Small intestine (tissue), 7 donors: Measurements from ENCODE around the gene NRN1L. TPM values are rescaled to one million over a fixed set of nuclear protein-coding genes. Genes with fewer than 3 reads are reported as not detected.
"Not testable (repeated sequence)": the region's sequence is repeated elsewhere in the genome, so short reads cannot be mapped to it uniquely, and the experiment has no call there.

Experiments used
- DNase-seq, 2 donors: peaks; one replicate each; pipeline versions ENCODE4 v3.0.0 to v3.0.0-alpha.2; 2013
- FAIRE-seq: peaks from 2 replicates; lab custom pipeline; 2012; peaks lifted over from hg19 to GRCh38; lab: Jason Lieb, UNC
- H3K27ac ChIP-seq, 3 donors: one replicate each; pipeline ENCODE4 v1.5.1; 2013; ENCODE audit warnings: low read length in 2 of 3, mild to moderate bottlenecking in 2 of 3, control low read depth in 1 of 3, inconsistent platforms in 1 of 3, low read depth in 1 of 3, moderate library complexity in 1 of 3
- H3K27me3 ChIP-seq, 3 donors: one replicate each; pipeline ENCODE4 v1.6.1; 2013; ENCODE audit warnings: low read length in 3 of 3, inconsistent platforms in 1 of 3; ENCODE audit not compliant: control insufficient read depth in 3 of 3, insufficient read depth in 3 of 3
- H3K36me3 ChIP-seq, 3 donors: one replicate each; pipeline ENCODE4 v1.6.1; 2013; ENCODE audit warnings: low read length in 3 of 3, inconsistent platforms in 1 of 3, low read depth in 1 of 3, mild to moderate bottlenecking in 1 of 3, moderate library complexity in 1 of 3; ENCODE audit not compliant: control insufficient read depth in 3 of 3, insufficient read depth in 2 of 3
- H3K4me1 ChIP-seq, 3 donors: one replicate each; pipeline ENCODE4 v1.6.1; 2013; ENCODE audit warnings: low read length in 2 of 3, inconsistent platforms in 1 of 3, low read depth in 1 of 3, mild to moderate bottlenecking in 1 of 3, moderate library complexity in 1 of 3; ENCODE audit not compliant: control insufficient read depth in 3 of 3, insufficient read depth in 2 of 3
- H3K4me3 ChIP-seq, 3 donors: one replicate each; pipeline ENCODE4 v1.5.1; 2013; ENCODE audit warnings: low read length in 3 of 3, control low read depth in 1 of 3, inconsistent platforms in 1 of 3, low read depth in 1 of 3, mild to moderate bottlenecking in 1 of 3, moderate library complexity in 1 of 3
- H3K9me3 ChIP-seq, 2 donors: one replicate each; pipeline ENCODE4 v1.6.1; 2013; ENCODE audit warnings: low read depth in 1 of 2, low read length in 1 of 2; ENCODE audit not compliant: control insufficient read depth in 2 of 2, insufficient read depth in 1 of 2
- WGBS, 3 donors: extraction: QIAGEN DNeasy Blood & Tissue Kit; methylation state at CpG; one replicate each; pipeline ENCODE4 v1.1.7; 2013; 5-methylcytosine and 5-hydroxymethylcytosine counted together
- polyA plus RNA-seq, 4 donors: library from polyadenylated mRNA; stranded (reverse) in 3 of 4; unstranded in 1 of 4; fragments of 200-250 nt in 3 of 4; fragments of 120-200 nt in 1 of 4; gene quantifications; one replicate each; pipeline versions ENCODE4 v1.2.1 to v1.2.3, GENCODE V29; 2013
- donor health status: healthy with polysubstance abuse.
- donor health status: control.
- donor health status: control.
- donor health status: Bipolar disorder and iron deficiency.
- donor health status: healthy.

NRN1L gene
- polyA plus RNA-seq, 4 donors: 0.69 to 6.0 (median 2.0) TPM

GRCh38 chr16:67909056-67909742 lies 24.5 kb downstream of the NRN1L start:
- Histone ChIP-seq H3K27me3 (no peaks in the 10 kb centered on the region), H3K9me3 (no peaks in the 10 kb centered on the region), H3K27ac (no peak overlapping the region), H3K4me1 (no peaks in the 10 kb centered on the region), H3K36me3 (peaks cover 3 to 48% (median 7%) of the 10 kb centered on the region in 3 donors), H3K4me3 (no peak overlapping the region)
- FAIRE-seq (no peak), DNase-seq (no peak)
- WGBS, 3 donors: 97% methylated on average over 36 of the region's 36 CpGs

- no peaks in the 10 kb centered on the region for H3K27me3 ChIP-seq
- 47 to 82% (median 74%) methylated on average over 2 of the region's 2 CpGs for WGBS, 3 donors
- peaks cover 3 to 52% (median 7%) of the 10 kb centered on the region in 3 donors for H3K36me3 ChIP-seq
- no peak overlapping the region for H3K27ac ChIP-seq
- DNase-seq: no peak
- no peaks in the 10 kb centered on the region for H3K9me3 ChIP-seq
- H3K4me3 ChIP-seq: no peak overlapping the region
- H3K4me1 ChIP-seq: no peaks in the 10 kb centered on the region
- FAIRE-seq: no peak
Measured at GRCh38 chr16:67910158-67910557, 25.5 kb downstream of the NRN1L start.

- H3K27me3 ChIP-seq: no peaks in the 10 kb centered on the region
- H3K36me3 ChIP-seq: peaks cover 0 to 77% (median 5%) of the 10 kb centered on the region in 3 donors
- no peak overlapping the region for H3K4me3 ChIP-seq
- no peak overlapping the region for H3K27ac ChIP-seq
- peaks cover 0 to 3% (median 0%) of the 10 kb centered on the region in 3 donors for H3K4me1 ChIP-seq
- no peak for FAIRE-seq
- DNase-seq: no peak
- H3K9me3 ChIP-seq: no peaks in the 10 kb centered on the region
- 79 to 82% (median 82%) methylated on average over 7 of the region's 7 CpGs for WGBS, 3 donors
Measured at GRCh38 chr16:67914758-67915495, 30.2 kb downstream of the NRN1L start.

- WGBS, 3 donors: 88 to 100% methylated on average over 1 to 2 of the region's 2 CpGs; no CpG with 5 or more reads in 1 of the 3 donors
- not testable (repeated sequence) for H3K27me3 ChIP-seq, H3K4me3 ChIP-seq, DNase-seq, H3K9me3 ChIP-seq, FAIRE-seq, H3K27ac ChIP-seq, H3K4me1 ChIP-seq
- H3K36me3 ChIP-seq: peaks cover 0 to 76% (median 5%) of the 10 kb centered on the region in 3 donors
Measured at GRCh38 chr16:67915496-67915769, 30.7 kb downstream of the NRN1L start.

- 77 to 80% (median 78%) methylated on average over 7 of the region's 7 CpGs for WGBS, 3 donors
- DNase-seq (peak; percentile 31 to 78), FAIRE-seq (no peak)
Measured at GRCh38 chr16:67915831-67916723, 31.4 kb downstream of the NRN1L start.

GRCh38 chr16:67917140-67917851 lies 32.6 kb downstream of the NRN1L start:
- WGBS, 3 donors: 73 to 85% (median 82%) methylated on average over 6 of the region's 6 CpGs

More at GRCh38 chr16:67915831-67916723, 31.4 kb downstream of the NRN1L start:
- Histone ChIP-seq H3K36me3 (peaks cover 0 to 75% (median 5%) of the 10 kb centered on the region in 3 donors), H3K4me1 (peaks cover 0 to 3% (median 0%) of the 10 kb centered on the region in 3 donors), H3K4me3 (no peak overlapping the region), H3K9me3 (no peaks in the 10 kb centered on the region), H3K27me3 (no peaks in the 10 kb centered on the region), H3K27ac (no peak overlapping the region)

GRCh38 chr16:67917852-67918236 lies 33.2 kb downstream of the NRN1L start:
- Histone ChIP-seq H3K9me3 (no peaks in the 10 kb centered on the region), H3K36me3 (peaks cover 0 to 82% (median 5%) of the 10 kb centered on the region in 3 donors), H3K27me3 (no peaks in the 10 kb centered on the region), H3K27ac (no peak overlapping the region), H3K4me1 (peaks cover 0 to 3% (median 0%) of the 10 kb centered on the region in 3 donors), H3K4me3 (no peak overlapping the region)
- no peak for FAIRE-seq
- DNase-seq: no peak
- WGBS, 3 donors: 81 to 89% (median 87%) methylated on average over 4 of the region's 4 CpGs

More at GRCh38 chr16:67917140-67917851, 32.6 kb downstream of the NRN1L start:
- no peaks in the 10 kb centered on the region for H3K9me3 ChIP-seq
- FAIRE-seq (no peak), DNase-seq (no peak)
- H3K27ac ChIP-seq: no peak overlapping the region
- H3K4me3 ChIP-seq: no peak overlapping the region
- peaks cover 0 to 77% (median 5%) of the 10 kb centered on the region in 3 donors for H3K36me3 ChIP-seq
- peaks cover 0 to 3% (median 0%) of the 10 kb centered on the region in 3 donors for H3K4me1 ChIP-seq
- no peaks in the 10 kb centered on the region for H3K27me3 ChIP-seq
